ENCODE results near the gene ZDHHC12.
"Not testable (repeated sequence)": the region's sequence is repeated elsewhere in the genome, so short reads cannot be mapped to it uniquely, and the experiment has no call there.

ZDHHC12 gene

GRCh38 chr9:128707446-128707845 lies 16.5 kb downstream of the ZDHHC12 start:
- DNase-seq (ENCODE audit: low read depth): no peak

- DNase-seq (ENCODE audit: low read depth): no peak
Observed at GRCh38 chr9:128706671-128707381, 17.1 kb downstream of the ZDHHC12 start.

GRCh38 chr9:128706045-128706444 lies 17.9 kb downstream of the ZDHHC12 start:
- DNase-seq (ENCODE audit: low read depth): no peak

GRCh38 chr9:128705051-128705965 lies 18.6 kb downstream of the ZDHHC12 start:
- DNase-seq (ENCODE audit: low read depth): no peak

GRCh38 chr9:128704356-128704670 lies 19.6 kb downstream of the ZDHHC12 start:
- DNase-seq (ENCODE audit: low read depth): no peak

- DNase-seq (ENCODE audit: low read depth): no peak
Observed at GRCh38 chr9:128703616-128704355, 20.1 kb downstream of the ZDHHC12 start.

- no peak for DNase-seq (ENCODE audit: low read depth)
Observed at GRCh38 chr9:128702949-128703615, 20.8 kb downstream of the ZDHHC12 start.

- DNase-seq (ENCODE audit: low read depth): peak; percentile 83
Observed at GRCh38 chr9:128702445-128702948, 21.4 kb downstream of the ZDHHC12 start, which contains the start of gene PKN3. TSS of gene PKN3 (plus strand) at chr9:128702503. CDS start at chr9:128702916, 413 bp downstream.

GRCh38 chr9:128701227-128701854 lies 22.6 kb downstream of the ZDHHC12 start:
- DNase-seq (ENCODE audit: low read depth): no peak

- not testable (repeated sequence) for DNase-seq (ENCODE audit: low read depth)
Observed at GRCh38 chr9:128699096-128699795, 24.7 kb downstream of the ZDHHC12 start.

GRCh38 chr9:128696923-128697707 lies 26.8 kb downstream of the ZDHHC12 start:
- no peak for DNase-seq (ENCODE audit: low read depth)

GRCh38 chr9:128694344-128694743 lies 29.6 kb downstream of the ZDHHC12 start:
- DNase-seq (ENCODE audit: low read depth): no peak

- not testable (repeated sequence) for DNase-seq (ENCODE audit: low read depth)
Observed at GRCh38 chr9:128693738-128694137, 30.2 kb downstream of the ZDHHC12 start.

GRCh38 chr9:128690684-128691034 lies 33.3 kb downstream of the ZDHHC12 start:
- no peak for DNase-seq (ENCODE audit: low read depth)

- no peak for DNase-seq (ENCODE audit: low read depth)
Observed at GRCh38 chr9:128689820-128690683, 33.9 kb downstream of the ZDHHC12 start.

GRCh38 chr9:128689293-128689774 lies 34.6 kb downstream of the ZDHHC12 start:
- DNase-seq (ENCODE audit: low read depth): no peak

GRCh38 chr9:128688501-128689292 lies 35.2 kb downstream of the ZDHHC12 start, which contains the start of gene SET:
TSS of gene SET (plus strand) at chr9:128689222. CDS start at chr9:128689583, 361 bp downstream.
- peak; percentile 83 for DNase-seq (ENCODE audit: low read depth)

GRCh38 chr9:128687453-128687852 lies 36.5 kb downstream of the ZDHHC12 start:
- no peak for DNase-seq (ENCODE audit: low read depth)

Measured in stimulated activated CD8-positive, alpha-beta memory T cell treated with anti-CD3 and anti-CD28 coated beads, Interleukin-7, amount 100 ng/mL, for 24 hours (primary cell).